ENCODE data around the gene GPRC5A. TPM values are rescaled to one million over a fixed set of nuclear protein-coding genes. Genes with fewer than 3 reads are reported as not detected.

Gene GPRC5A
- total and polyA plus RNA-seq, 2 donors (not counting 1 experiment from before 2014, with no cell fraction given) = not detected

DNA sequence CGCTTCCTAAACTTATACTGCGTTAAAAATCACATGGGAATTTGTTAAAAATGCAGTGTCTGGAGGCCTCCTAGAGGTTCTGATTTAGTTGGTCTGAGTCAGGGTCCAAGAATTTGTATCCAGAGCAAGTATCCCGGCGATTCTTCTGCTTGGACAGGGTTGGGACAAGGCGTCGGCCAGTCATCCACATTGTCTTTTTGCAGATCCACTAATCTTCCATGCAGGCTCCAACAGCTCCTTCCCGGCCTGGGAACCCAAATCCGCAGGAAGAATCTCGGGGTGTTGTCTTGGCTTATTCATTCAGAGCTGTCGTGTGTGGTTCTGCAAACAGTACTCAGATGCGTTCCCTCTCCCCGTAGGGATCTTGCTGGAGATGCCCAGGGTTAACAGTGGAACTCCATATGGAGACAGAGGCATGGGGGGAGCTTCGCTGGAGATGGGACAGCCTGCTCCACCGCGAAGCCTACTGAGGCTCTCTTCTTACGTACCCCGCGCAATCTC lies 35.3 kb downstream of the GPRC5A start:
- intact Hi-C loops (cut with micrococcal nuclease) = no loop called here

GRCh38 chr12:12927211-12928079 lies 36.1 kb downstream of the GPRC5A start:
- no peak for ATAC-seq (ENCODE audit: low read depth)
- H3K27me3 Mint-ChIP-seq = peaks cover 12% of the 10 kb centered on the region
- no peak for TF ChIP-seq EZH2 (IDR thresholded peaks at IDR 0.05; ENCODE audit: borderline replicate concordance, insufficient read depth, low read depth, low read length, poor library complexity, severe bottlenecking)
- TF ChIP-seq, protein P1, sequence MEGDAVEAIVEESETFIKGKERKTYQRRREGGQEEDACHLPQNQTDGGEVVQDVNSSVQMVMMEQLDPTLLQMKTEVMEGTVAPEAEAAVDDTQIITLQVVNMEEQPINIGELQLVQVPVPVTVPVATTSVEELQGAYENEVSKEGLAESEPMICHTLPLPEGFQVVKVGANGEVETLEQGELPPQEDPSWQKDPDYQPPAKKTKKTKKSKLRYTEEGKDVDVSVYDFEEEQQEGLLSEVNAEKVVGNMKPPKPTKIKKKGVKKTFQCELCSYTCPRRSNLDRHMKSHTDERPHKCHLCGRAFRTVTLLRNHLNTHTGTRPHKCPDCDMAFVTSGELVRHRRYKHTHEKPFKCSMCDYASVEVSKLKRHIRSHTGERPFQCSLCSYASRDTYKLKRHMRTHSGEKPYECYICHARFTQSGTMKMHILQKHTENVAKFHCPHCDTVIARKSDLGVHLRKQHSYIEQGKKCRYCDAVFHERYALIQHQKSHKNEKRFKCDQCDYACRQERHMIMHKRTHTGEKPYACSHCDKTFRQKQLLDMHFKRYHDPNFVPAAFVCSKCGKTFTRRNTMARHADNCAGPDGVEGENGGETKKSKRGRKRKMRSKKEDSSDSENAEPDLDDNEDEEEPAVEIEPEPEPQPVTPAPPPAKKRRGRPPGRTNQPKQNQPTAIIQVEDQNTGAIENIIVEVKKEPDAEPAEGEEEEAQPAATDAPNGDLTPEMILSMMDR (IDR thresholded peaks at IDR 0.05) = no peak
- ChIA-PET CTCF (no interaction called here), POLR2A (no interaction called here)
- Histone ChIP-seq H3K36me3 (replicated peaks in 1 of 2; ENCODE audit: control extremely low read depth in 1 of 2, control insufficient read depth in 1 of 2, extremely low read depth in 1 of 2, insufficient read depth in 2 of 2, low read length in 1 of 2) (no peaks in the 10 kb centered on the region), H3K27me3 (replicated peaks in 1 of 4; ENCODE audit: control extremely low read depth in 1 of 4, control insufficient read depth in 3 of 4, insufficient read depth in 4 of 4, low read length in 3 of 4) (no peaks in the 10 kb centered on the region), H3K4me3 (ENCODE audit: control extremely low read depth in 1 of 5, extremely low read depth in 1 of 5, insufficient read depth in 1 of 5, low read depth in 2 of 5, low read length in 4 of 5) (peak overlapping the region in 2 of 5 experiments; percentile 25 to 62), H3K4me1 (ENCODE audit: control insufficient read depth in 2 of 2, insufficient read depth in 2 of 2, low read length in 2 of 2) (no peaks in the 10 kb centered on the region), H4K20me1 (ENCODE audit: control insufficient read depth, insufficient read depth, low read length, poor library complexity, severe bottlenecking) (no peaks in the 10 kb centered on the region), H3K4me2 (replicated peaks; ENCODE audit: low read depth, low read length, poor library complexity, severe bottlenecking) (no peak overlapping the region), H3K79me2 (ENCODE audit: control insufficient read depth, insufficient read depth, low read length) (no peaks in the 10 kb centered on the region), H3K9ac (ENCODE audit: low read length) (no peak overlapping the region), H2AFZ (ENCODE audit: insufficient read depth, low read depth, low read length, poor library complexity, severe bottlenecking) (no peak overlapping the region), H3K9me3 (ENCODE audit: control extremely low read depth in 1 of 3, control insufficient read depth in 2 of 3, insufficient read depth in 1 of 3, low read length in 2 of 3) (peaks cover 0 to 4% (median 0%) of the 10 kb centered on the region in 3 donors), H3K27ac (ENCODE audit: low read length in 2 of 2) (no peak overlapping the region)
- intact Hi-C loops (cut with micrococcal nuclease) = no loop called here
- no peak overlapping the region for H3K4me3 Mint-ChIP-seq
- WGBS (ENCODE audit: insufficient coverage) = 97% methylated on average over 20 of the region's 27 CpGs
- H3K4me1 Mint-ChIP-seq = no peaks in the 10 kb centered on the region
- H3K27ac Mint-ChIP-seq = no peak overlapping the region
- H3K9me3 Mint-ChIP-seq (ENCODE audit: insufficient read depth) = no peaks in the 10 kb centered on the region
- DNase-seq = peak; percentile 62

More for the DNA sequence above, 35.3 kb downstream of the GPRC5A start:
- Histone ChIP-seq H3K27me3 (replicated peaks in 1 of 4; ENCODE audit: control extremely low read depth in 1 of 4, control insufficient read depth in 3 of 4, insufficient read depth in 4 of 4, low read length in 3 of 4) (no peaks in the 10 kb centered on the region), H3K4me3 (ENCODE audit: control extremely low read depth in 1 of 5, extremely low read depth in 1 of 5, insufficient read depth in 1 of 5, low read depth in 2 of 5, low read length in 4 of 5) (no peak overlapping the region), H3K4me1 (ENCODE audit: control insufficient read depth in 2 of 2, insufficient read depth in 2 of 2, low read length in 2 of 2) (no peaks in the 10 kb centered on the region), H2AFZ (ENCODE audit: insufficient read depth, low read depth, low read length, poor library complexity, severe bottlenecking) (no peak overlapping the region), H3K36me3 (replicated peaks in 1 of 2; ENCODE audit: control extremely low read depth in 1 of 2, control insufficient read depth in 1 of 2, extremely low read depth in 1 of 2, insufficient read depth in 2 of 2, low read length in 1 of 2) (no peaks in the 10 kb centered on the region), H4K20me1 (ENCODE audit: control insufficient read depth, insufficient read depth, low read length, poor library complexity, severe bottlenecking) (no peaks in the 10 kb centered on the region), H3K9ac (ENCODE audit: low read length) (no peak overlapping the region), H3K27ac (ENCODE audit: low read length in 2 of 2) (no peak overlapping the region), H3K79me2 (ENCODE audit: control insufficient read depth, insufficient read depth, low read length) (no peaks in the 10 kb centered on the region), H3K4me2 (replicated peaks; ENCODE audit: low read depth, low read length, poor library complexity, severe bottlenecking) (no peak overlapping the region), H3K9me3 (ENCODE audit: control extremely low read depth in 1 of 3, control insufficient read depth in 2 of 3, insufficient read depth in 1 of 3, low read length in 2 of 3) (peaks cover 0 to 4% (median 0%) of the 10 kb centered on the region in 3 donors)
- no peak for TF ChIP-seq EZH2 (IDR thresholded peaks at IDR 0.05; ENCODE audit: borderline replicate concordance, insufficient read depth, low read depth, low read length, poor library complexity, severe bottlenecking)
- TF ChIP-seq, protein P1 (IDR thresholded peaks at IDR 0.05) = no peak
- POLR2A ChIA-PET = no interaction called here
- ATAC-seq (ENCODE audit: low read depth) (no peak), DNase-seq (no peak)
- H3K4me1 Mint-ChIP-seq = no peaks in the 10 kb centered on the region
- no peak overlapping the region for H3K27ac Mint-ChIP-seq
- no peak overlapping the region for H3K4me3 Mint-ChIP-seq
- CTCF ChIA-PET = no interaction called here
- peaks cover 12% of the 10 kb centered on the region for H3K27me3 Mint-ChIP-seq
- WGBS (ENCODE audit: insufficient coverage) = 94% methylated on average over 12 of the region's 18 CpGs
- no peaks in the 10 kb centered on the region for H3K9me3 Mint-ChIP-seq (ENCODE audit: insufficient read depth)
